HG03432 (cell line): Measurements from ENCODE around the gene ITIH6.
"Not testable (repeated sequence)": the region's sequence is repeated elsewhere in the genome, so short reads cannot be mapped to it uniquely, and the experiment has no call there.

Experiments
- ATAC-seq: cut with Tn5 transposase; IDR thresholded peaks from one replicate; pipeline ENCODE4 v1.9.1; 2021; ENCODE audit warnings: mild to moderate bottlenecking, moderate library complexity; ENCODE audit not compliant: unreplicated experiment

The ITIH6 gene

GRCh38 chrX:54738567-54738966 is 59.5 kb downstream of the ITIH6 start:
- ATAC-seq: not testable (repeated sequence)

GRCh38 chrX:54736298-54736942 is 61.6 kb downstream of the ITIH6 start:
- ATAC-seq: not testable (repeated sequence)

- ATAC-seq: no peak
Observed at GRCh38 chrX:54721424-54721823, 76.6 kb downstream of the ITIH6 start.

- ATAC-seq: no peak
Observed at GRCh38 chrX:54715621-54716020, 82.4 kb downstream of the ITIH6 start.

GRCh38 chrX:54714424-54714823 is 83.6 kb downstream of the ITIH6 start:
- no peak for ATAC-seq

GRCh38 chrX:54711735-54712134 is 86.3 kb downstream of the ITIH6 start:
- ATAC-seq: no peak

GRCh38 chrX:54710920-54711319 is 87.1 kb downstream of the ITIH6 start:
- no peak for ATAC-seq

GRCh38 chrX:54708404-54708803 is 89.7 kb downstream of the ITIH6 start:
- no peak for ATAC-seq
